ENCODE data around the gene ESYT1.

GRCh38 chr12:56130876-56131275, 2.8 kb downstream of the ESYT1 start:
- TF ChIP-seq CTCF (IDR thresholded peaks at IDR 0.05) (no peak), POLR2A (IDR thresholded peaks at IDR 0.05) (no peak)
